SK-N-SH (cell line): ENCODE results near the gene RAX.

ENCODE experiments used
- CTCF ChIP-seq: fragments of 200-600 bp; sonication (generic); IDR thresholded peaks from 2 replicates; pipeline ENCODE4 v1.6.1; 2017; ENCODE audit warnings: antibody characterized with exemption, mild to moderate bottlenecking, moderate library complexity
- ELF1 ChIP-seq: IDR thresholded peaks from 2 replicates; pipeline ENCODE4 v1.4.0; 2012
- EZH2phosphoT487 ChIP-seq: fragments of 200-600 bp; sonication (generic); IDR thresholded peaks from 2 replicates; pipeline ENCODE4 v1.6.1; 2017; ENCODE audit warnings: low read depth, mixed run types, mild to moderate bottlenecking, antibody characterized with exemption, moderate library complexity, borderline replicate concordance
- FOXM1 ChIP-seq: IDR thresholded peaks from 2 replicates; pipeline ENCODE4 v1.4.0; 2012; ENCODE audit warnings: low read depth, mild to moderate bottlenecking
- POLR2AphosphoS5 ChIP-seq: IDR thresholded peaks from 2 replicates; pipeline ENCODE4 v1.6.1; 2012; ENCODE audit warnings: low read depth, low read length
- TAF1 ChIP-seq: IDR thresholded peaks from 2 replicates; pipeline ENCODE4 v1.6.1; 2012; ENCODE audit warnings: low read depth, mild to moderate bottlenecking, low read length, moderate library complexity, borderline replicate concordance

GRCh38 chr18:59275406-59275949 lies 2.2 kb upstream of the RAX start:
- TF ChIP-seq ELF1 = no peak
- no peak for TF ChIP-seq TAF1
- TF ChIP-seq CTCF = no peak
- TF ChIP-seq POLR2AphosphoS5 = no peak
- TF ChIP-seq EZH2phosphoT487 = no peak
- TF ChIP-seq FOXM1 = no peak
